Measurements from ENCODE around the gene ARHGEF7.
"Not testable (repeated sequence)": the region's sequence is repeated elsewhere in the genome, so short reads cannot be mapped to it uniquely, and the experiment has no call there.

Gene ARHGEF7

GRCh38 chr13:111252446-111253364, 137.6 kb downstream of the ARHGEF7 start:
- DNase-seq (ENCODE audit: low read depth in 2 of 2) = no peak

GRCh38 chr13:111253365-111253872, 138.3 kb downstream of the ARHGEF7 start:
- no peak for DNase-seq (ENCODE audit: low read depth in 2 of 2)

GRCh38 chr13:111255228-111255790, 140.2 kb downstream of the ARHGEF7 start:
- DNase-seq (ENCODE audit: low read depth in 2 of 2) = no peak

GRCh38 chr13:111256458-111256857, 141.3 kb downstream of the ARHGEF7 start:
- no peak for DNase-seq (ENCODE audit: low read depth in 2 of 2)

- DNase-seq (ENCODE audit: low read depth in 2 of 2) = no peak
These were observed 141.8 kb downstream of the ARHGEF7 start for GRCh38 chr13:111256946-111257345.

GRCh38 chr13:111257899-111258298, 142.8 kb downstream of the ARHGEF7 start:
- DNase-seq (ENCODE audit: low read depth in 2 of 2) = not testable (repeated sequence)

- no peak for DNase-seq (ENCODE audit: low read depth in 2 of 2)
These were observed 143.5 kb downstream of the ARHGEF7 start for GRCh38 chr13:111258637-111259036.

- no peak for DNase-seq (ENCODE audit: low read depth in 2 of 2)
These were observed 143.9 kb downstream of the ARHGEF7 start for GRCh38 chr13:111259058-111259457.

- no peak for DNase-seq (ENCODE audit: low read depth in 2 of 2)
These were observed 146.2 kb downstream of the ARHGEF7 start for GRCh38 chr13:111261326-111261725.

GRCh38 chr13:111262281-111262680, 147.2 kb downstream of the ARHGEF7 start:
- no peak for DNase-seq (ENCODE audit: low read depth in 2 of 2)

- DNase-seq (ENCODE audit: low read depth in 2 of 2) = no peak
These were observed 147.6 kb downstream of the ARHGEF7 start for GRCh38 chr13:111262715-111263114.

GRCh38 chr13:111263566-111263965, 148.5 kb downstream of the ARHGEF7 start:
- no peak for DNase-seq (ENCODE audit: low read depth in 2 of 2)

GRCh38 chr13:111265006-111265700, 150.0 kb downstream of the ARHGEF7 start:
- DNase-seq (ENCODE audit: low read depth in 2 of 2) = no peak

GRCh38 chr13:111265701-111266035, 150.6 kb downstream of the ARHGEF7 start:
- no peak for DNase-seq (ENCODE audit: low read depth in 2 of 2)

GRCh38 chr13:111267205-111267604, 152.1 kb downstream of the ARHGEF7 start:
- no peak for DNase-seq (ENCODE audit: low read depth in 2 of 2)

GRCh38 chr13:111267784-111268183, 152.7 kb downstream of the ARHGEF7 start:
- no peak for DNase-seq (ENCODE audit: low read depth in 2 of 2)

- DNase-seq (ENCODE audit: low read depth in 2 of 2) = no peak
These were observed 154.4 kb downstream of the ARHGEF7 start for GRCh38 chr13:111269508-111269907.

GRCh38 chr13:111270126-111270525, 155.0 kb downstream of the ARHGEF7 start:
- DNase-seq (ENCODE audit: low read depth in 2 of 2) = no peak

- DNase-seq (ENCODE audit: low read depth in 2 of 2) = no peak
These were observed 155.9 kb downstream of the ARHGEF7 start for GRCh38 chr13:111270765-111271698.

GRCh38 chr13:111272117-111272516, 157.0 kb downstream of the ARHGEF7 start:
- no peak for DNase-seq (ENCODE audit: low read depth in 2 of 2)

- DNase-seq (ENCODE audit: low read depth in 2 of 2) = no peak
These were observed 160.3 kb downstream of the ARHGEF7 start for GRCh38 chr13:111275382-111275781.
